HG03565 (cell line): ENCODE measurements around the gene TROAP.
"Not testable (repeated sequence)": the region's sequence is repeated elsewhere in the genome, so short reads cannot be mapped to it uniquely, and the experiment has no call there.

Experiments used
- ATAC-seq: cut with Tn5 transposase; IDR thresholded peaks from one replicate; pipeline ENCODE4 v1.9.1; 2021; ENCODE audit warnings: mild to moderate bottlenecking, moderate library complexity; ENCODE audit not compliant: unreplicated experiment

Gene TROAP, protein sequence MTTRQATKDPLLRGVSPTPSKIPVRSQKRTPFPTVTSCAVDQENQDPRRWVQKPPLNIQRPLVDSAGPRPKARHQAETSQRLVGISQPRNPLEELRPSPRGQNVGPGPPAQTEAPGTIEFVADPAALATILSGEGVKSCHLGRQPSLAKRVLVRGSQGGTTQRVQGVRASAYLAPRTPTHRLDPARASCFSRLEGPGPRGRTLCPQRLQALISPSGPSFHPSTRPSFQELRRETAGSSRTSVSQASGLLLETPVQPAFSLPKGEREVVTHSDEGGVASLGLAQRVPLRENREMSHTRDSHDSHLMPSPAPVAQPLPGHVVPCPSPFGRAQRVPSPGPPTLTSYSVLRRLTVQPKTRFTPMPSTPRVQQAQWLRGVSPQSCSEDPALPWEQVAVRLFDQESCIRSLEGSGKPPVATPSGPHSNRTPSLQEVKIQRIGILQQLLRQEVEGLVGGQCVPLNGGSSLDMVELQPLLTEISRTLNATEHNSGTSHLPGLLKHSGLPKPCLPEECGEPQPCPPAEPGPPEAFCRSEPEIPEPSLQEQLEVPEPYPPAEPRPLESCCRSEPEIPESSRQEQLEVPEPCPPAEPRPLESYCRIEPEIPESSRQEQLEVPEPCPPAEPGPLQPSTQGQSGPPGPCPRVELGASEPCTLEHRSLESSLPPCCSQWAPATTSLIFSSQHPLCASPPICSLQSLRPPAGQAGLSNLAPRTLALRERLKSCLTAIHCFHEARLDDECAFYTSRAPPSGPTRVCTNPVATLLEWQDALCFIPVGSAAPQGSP

DNA sequence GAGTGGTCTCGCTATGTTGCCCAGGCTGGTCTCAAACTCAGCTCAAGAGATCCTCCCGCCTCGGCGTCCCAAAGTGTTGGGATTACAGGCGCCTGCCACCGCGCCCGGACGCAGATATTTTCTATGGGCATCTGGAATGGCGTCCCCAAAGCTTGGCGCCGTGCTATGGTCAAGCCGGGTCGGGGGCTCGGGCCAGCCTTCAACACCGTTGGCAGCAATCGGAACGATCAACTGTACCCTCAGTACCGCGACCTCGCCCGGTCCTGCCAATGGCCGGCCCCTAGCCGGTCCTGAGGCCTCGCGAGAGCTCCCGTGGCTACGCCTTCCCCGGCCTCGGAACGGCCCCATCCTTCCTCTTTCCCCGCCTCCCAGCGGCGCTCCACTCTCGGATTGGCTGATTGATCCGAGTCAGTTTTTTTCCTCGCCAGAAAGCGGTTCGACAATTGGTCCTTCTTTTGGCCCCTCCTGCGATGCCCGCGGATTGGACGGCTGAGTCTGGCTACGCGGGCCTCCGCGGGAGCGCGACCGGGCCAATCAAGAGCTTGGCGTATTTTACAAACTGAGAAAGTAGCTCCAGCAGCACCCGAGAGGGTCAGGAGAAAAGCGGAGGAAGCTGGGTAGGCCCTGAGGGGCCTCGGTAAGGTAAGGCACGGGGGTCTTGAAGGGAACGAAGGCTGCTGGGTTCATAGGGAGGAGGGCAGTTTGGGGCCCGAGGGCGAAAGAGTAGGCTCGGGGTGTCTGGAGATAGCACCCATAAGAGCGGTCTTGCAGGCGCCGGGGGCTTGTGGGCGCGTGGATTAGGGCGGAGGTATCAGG, at the start of gene TROAP:
Gene TROAP, plus strand, starts transcription at position 548 of the 816 bp plus-strand sequence. CDS start 354 bp downstream, outside the sequence.
- peak; percentile 93 for ATAC-seq

DNA sequence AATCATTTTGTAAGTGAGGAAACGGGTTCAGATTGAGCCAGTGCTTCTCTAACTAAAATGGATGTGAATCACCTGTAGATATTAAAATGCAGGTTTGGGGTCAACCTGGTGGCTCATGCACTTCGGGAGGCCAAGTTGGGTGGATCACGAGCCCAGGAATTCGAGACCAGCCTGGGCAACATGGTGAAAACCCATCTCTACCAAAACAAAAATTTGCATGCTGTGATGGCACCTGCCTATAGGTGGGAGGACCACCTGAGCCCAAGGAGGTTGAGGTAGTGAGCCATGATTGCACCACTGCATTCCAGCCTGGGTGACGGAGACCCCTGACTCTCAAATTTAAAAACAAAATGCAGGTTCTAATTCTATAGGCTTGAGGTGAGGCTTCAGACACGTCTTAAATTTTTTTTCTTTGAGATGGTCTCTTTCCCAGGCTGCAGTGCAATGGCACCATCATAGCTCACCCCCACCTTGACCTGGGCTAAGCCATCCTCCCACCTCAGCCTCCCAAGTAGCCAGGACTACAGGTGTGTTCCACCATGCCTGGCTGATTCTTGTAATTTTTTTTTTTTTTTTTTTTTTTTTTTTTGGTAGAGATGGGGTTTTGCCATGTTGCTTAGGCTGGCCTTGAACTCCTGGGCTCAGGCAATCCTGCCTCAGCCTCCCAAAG, 49.2 kb upstream of the TROAP start:
- ATAC-seq = no peak

- no peak for ATAC-seq
Observed at GRCh38 chr12:49274396-49275069, 48.5 kb upstream of the TROAP start.

- no peak for ATAC-seq
Observed at GRCh38 chr12:49276304-49277290, 46.5 kb upstream of the TROAP start.

DNA sequence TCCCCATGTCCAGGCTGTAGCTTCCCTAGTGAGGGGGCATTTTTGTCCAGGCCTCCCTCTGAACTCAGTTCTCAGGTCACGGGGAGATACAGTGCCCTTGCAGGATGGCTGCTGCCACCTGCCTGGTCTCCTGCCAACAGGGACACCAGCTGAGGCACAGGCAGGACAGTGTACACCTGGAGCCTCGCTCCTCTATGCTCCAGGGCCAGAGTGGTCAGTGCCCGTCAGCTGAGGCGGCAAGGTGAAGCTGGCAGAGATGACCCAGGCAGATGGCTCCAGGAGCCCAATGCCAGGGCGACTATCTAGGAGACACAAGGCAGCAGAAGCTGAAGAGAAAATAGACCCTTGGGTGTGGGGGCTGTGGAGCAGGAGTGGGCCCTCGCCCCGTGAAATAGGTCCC, 45.6 kb upstream of the TROAP start:
- no peak for ATAC-seq

DNA sequence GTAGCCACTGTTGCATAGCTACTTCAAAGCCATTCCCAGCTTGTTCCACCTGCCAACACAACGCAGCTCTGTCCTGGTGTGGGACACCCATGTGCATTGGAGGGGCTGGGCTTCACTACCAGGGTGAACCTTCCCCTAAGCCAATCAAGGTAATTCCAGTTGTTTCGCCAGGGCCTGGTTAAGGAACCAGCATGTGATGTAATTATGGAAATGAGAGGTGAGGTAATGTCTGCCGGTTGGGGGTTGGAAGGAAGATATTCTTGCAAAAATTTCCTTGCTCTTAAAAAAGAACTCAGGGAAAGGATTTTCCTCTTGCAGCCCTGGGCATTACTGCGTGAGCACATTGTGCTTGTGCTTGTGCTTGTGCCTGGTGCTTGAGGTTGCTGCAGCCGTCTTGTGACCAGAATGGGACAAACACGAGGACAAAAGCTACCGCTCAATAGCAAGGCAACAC, 43.3 kb upstream of the TROAP start:
- ATAC-seq = no peak

GRCh38 chr12:49280545-49280944, 42.5 kb upstream of the TROAP start:
- not testable (repeated sequence) for ATAC-seq

DNA sequence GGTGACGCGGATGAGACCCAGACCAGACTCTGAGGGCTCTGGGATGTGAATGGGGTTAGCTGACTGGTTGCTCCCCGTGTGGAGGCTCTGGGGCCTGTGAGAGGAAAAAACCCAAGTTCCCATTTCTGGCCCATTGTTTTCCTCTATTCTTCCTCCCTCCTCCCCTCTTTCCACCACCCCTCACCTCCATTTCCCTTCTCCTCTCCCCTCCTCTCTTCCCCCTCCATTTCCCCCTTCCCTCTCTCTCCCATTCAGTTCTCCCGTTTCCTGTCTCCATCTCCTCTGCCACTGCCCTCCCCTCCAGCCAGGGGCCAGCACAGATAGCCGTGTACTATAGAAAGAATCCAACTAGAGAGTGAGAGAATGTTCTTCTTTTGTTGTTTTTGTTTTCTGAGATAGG, 40.8 kb upstream of the TROAP start:
- no peak for ATAC-seq

DNA sequence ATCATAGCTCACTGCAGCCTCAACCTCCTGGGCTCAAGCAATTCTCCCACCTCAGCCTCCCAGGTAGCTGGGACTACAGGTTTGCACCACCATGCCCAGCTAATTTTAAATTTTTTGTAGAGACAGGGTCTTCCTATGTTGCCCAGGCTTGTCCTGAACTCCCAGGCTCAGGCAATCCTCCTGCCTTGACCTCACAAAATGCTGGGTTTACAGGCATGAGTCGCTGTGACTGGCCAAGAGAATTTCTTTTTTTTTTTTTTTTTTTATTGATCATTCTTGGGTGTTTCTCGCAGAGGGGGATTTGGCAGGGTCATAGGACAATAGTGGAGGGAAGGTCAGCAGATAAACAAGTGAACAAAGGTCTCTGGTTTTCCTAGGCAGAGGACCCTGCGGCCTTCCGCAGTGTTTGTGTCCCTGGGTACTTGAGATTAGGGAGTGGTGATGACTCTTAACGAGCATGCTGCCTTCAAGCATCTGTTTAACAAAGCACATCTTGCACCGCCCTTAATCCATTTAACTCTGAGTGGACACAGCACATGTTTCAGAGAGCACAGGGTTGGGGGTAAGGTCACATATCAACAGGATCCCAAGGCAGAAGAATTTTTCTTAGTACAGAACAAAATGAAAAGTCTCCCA, 40.2 kb upstream of the TROAP start:
- ATAC-seq = not testable (repeated sequence)

GRCh38 chr12:49283541-49284429, 39.3 kb upstream of the TROAP start:
- ATAC-seq = no peak

DNA sequence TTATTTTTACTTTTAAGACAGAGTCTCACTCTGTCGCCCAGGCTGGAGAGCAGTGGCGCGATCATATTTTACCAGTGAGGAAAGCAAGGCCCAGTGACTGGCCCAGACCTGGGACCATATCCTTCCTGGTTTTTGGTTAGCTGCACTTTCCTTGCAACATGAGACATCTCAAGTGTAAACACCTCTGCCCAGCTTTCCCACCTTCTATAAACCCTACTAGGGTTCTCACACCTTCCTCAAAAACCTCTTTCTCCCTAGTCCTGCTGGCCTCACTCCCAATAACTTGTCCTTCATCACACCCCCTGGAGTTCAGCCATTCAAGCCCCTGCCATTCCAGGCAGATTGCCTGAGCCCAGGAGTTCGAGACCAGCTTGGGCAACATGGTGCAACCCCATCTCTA, 38.4 kb upstream of the TROAP start:
- no peak for ATAC-seq

DNA sequence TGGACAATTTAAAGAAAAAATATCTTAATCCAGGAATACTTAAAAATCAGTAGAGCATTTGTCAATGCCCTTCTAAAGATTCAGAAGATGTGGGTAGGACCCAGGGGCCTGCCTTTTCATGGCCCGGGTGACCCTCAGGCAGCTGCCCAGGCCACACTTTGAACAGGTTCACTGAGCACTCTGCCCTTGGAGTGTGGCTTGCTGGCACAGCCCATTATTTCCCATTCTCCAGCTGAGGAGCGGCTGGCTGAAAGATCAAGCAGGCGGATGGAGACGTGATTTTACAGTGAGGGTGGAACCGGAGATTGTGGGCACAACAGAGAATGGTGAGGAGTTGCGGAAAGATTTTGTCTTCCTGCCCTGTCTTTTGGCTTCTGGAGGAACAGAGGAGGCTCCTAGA, 35.2 kb upstream of the TROAP start:
- no peak for ATAC-seq

DNA sequence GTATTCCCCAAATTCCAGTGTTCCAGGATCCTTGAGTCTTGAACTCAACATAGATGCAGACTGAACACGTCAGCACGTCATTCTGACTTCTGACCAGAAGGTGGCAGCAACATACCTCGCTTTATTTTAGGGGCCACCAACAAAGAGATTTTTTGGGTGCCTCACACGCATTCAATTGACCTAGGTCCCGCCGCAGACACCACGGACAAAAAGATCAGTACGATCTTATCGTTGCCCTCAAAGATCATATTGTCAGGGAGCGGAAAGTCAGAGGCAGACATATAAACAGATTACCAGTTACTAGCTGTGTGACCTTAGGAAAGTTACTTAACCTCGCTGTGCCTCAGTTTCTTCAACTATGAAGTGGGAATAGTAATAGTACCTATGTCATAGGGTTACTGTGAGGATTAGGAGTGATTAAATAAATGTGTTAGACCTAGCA, 34.6 kb upstream of the TROAP start:
- no peak for ATAC-seq

GRCh38 chr12:49288922-49289555, 34.0 kb upstream of the TROAP start:
- no peak for ATAC-seq

DNA sequence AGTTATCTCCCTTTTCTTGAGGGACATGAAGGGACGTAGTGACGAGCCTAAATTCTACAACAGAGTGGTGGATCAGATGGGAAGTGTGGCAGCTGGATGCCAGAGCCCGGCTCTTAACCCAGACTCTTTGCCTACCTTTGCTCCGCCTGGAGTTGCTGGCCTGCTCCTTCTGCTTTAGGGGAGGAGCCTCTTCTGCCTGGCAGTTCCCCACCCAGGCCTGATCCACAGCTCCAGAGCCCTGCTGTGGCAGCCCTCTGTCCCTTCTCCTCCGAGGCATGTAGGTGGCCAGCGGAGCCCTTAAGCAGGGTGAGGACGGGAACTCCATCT, 30.4 kb upstream of the TROAP start:
- no peak for ATAC-seq

GRCh38 chr12:49293056-49293956, 29.7 kb upstream of the TROAP start:
- no peak for ATAC-seq
